Neural cell (in vitro differentiated cells): Measurements from ENCODE around the gene MRPL12. TPM values are rescaled to one million over a fixed set of nuclear protein-coding genes. Genes with fewer than 3 reads are reported as not detected.

Experiments
- H2AFZ ChIP-seq: fragments of 200-600, 300-800 bp; sonication (generic), shearing (Covaris generic); 2 replicates; pipeline ENCODE4 v1.6.0; 2014; ENCODE audit warnings: low read depth, mild to moderate bottlenecking, antibody characterized with exemption, low read length, moderate library complexity
- H3F3A ChIP-seq: fragments of 200-600 bp; shearing (Covaris generic); 2 replicates; pipeline ENCODE4 v1.6.1; 2016; ENCODE audit warnings: mild to moderate bottlenecking, moderate library complexity, mixed read lengths, antibody characterized with exemption, low read length; ENCODE audit not compliant: insufficient read depth, poor library complexity, severe bottlenecking
- H3K27ac ChIP-seq: fragments of 200-600, 300-800 bp; sonication (generic), shearing (Covaris generic); 2 replicates; pipeline ENCODE4 v1.5.1; 2014; ENCODE audit warnings: mild to moderate bottlenecking, low read length, moderate library complexity
- H3K27me3 ChIP-seq: fragments of 300-800, 200-600 bp; sonication (generic), shearing (Covaris generic); 2 replicates; pipeline ENCODE4 v1.6.0; 2014; ENCODE audit warnings: mild to moderate bottlenecking, low read depth, low read length, moderate library complexity; ENCODE audit not compliant: insufficient read depth
- H3K36me3 ChIP-seq: fragments of 300-800, 200-600 bp; sonication (generic), shearing (Covaris generic); 2 replicates; pipeline ENCODE4 v1.5.1; 2014; ENCODE audit warnings: mild to moderate bottlenecking, antibody characterized with exemption, low read length, moderate library complexity; ENCODE audit not compliant: insufficient read depth
- H3K4me2 ChIP-seq: fragments of 300-800, 200-600 bp; sonication (generic), shearing (Covaris generic); 2 replicates; pipeline ENCODE4 v1.6.0; 2014; ENCODE audit warnings: mild to moderate bottlenecking, low read length
- H3K4me3 ChIP-seq: fragments of 300-800, 200-600 bp; sonication (generic), shearing (Covaris generic); 2 replicates; pipeline ENCODE4 v1.5.1; 2014; ENCODE audit warnings: mild to moderate bottlenecking, low read length, moderate library complexity
- H3K79me2 ChIP-seq: fragments of 200-600 bp; shearing (Covaris generic); replicated peaks from 2 replicates; pipeline ENCODE4 v1.6.0; 2014; ENCODE audit warnings: mild to moderate bottlenecking, low read length, moderate library complexity; ENCODE audit not compliant: insufficient read depth
- H3K9ac ChIP-seq: fragments of 300-800, 200-600 bp; sonication (generic), shearing (Covaris generic); 2 replicates; pipeline ENCODE4 v1.6.1; 2016; ENCODE audit warnings: mild to moderate bottlenecking, low read length, mixed read lengths
- H3K9me2 ChIP-seq: fragments of 200-600 bp; shearing (Covaris generic); 2 replicates; pipeline ENCODE4 v1.6.1; 2016; ENCODE audit warnings: mild to moderate bottlenecking, low read length, mixed read lengths; ENCODE audit not compliant: insufficient read depth
- H3K9me3 ChIP-seq: fragments of 200-600, 300-800 bp; sonication (generic), shearing (Covaris generic); 2 replicates; pipeline ENCODE4 v1.6.1; 2016; ENCODE audit warnings: mild to moderate bottlenecking, mixed run types, low read length, moderate library complexity, mixed read lengths
- H4K20me1 ChIP-seq: fragments of 200-600 bp; shearing (Covaris generic); 2 replicates; pipeline ENCODE4 v1.6.1; 2016; ENCODE audit warnings: mild to moderate bottlenecking, mixed run types; ENCODE audit not compliant: insufficient read depth
- EZH2 ChIP-seq: fragments of 200-600, 300-800 bp; shearing (Covaris generic), sonication (generic); IDR thresholded peaks from 2 replicates; pipeline ENCODE4 v1.6.1; 2014; ENCODE audit warnings: antibody characterized with exemption, low read length, borderline replicate concordance, mild to moderate bottlenecking; ENCODE audit not compliant: insufficient read depth, poor library complexity, severe bottlenecking
- MXI1 ChIP-seq: fragments of 450-650 bp; conservative IDR thresholded peaks from 2 replicates; pipeline ENCODE4 v1.6.1; 2014; ENCODE audit warnings: antibody characterized with exemption, mild to moderate bottlenecking; ENCODE audit not compliant: poor library complexity, severe bottlenecking
- POLR2AphosphoS5 ChIP-seq: IDR thresholded peaks from 2 replicates; pipeline ENCODE4 v1.6.1; 2012
- RAD21 ChIP-seq: fragments of 450-650 bp; conservative IDR thresholded peaks from 2 replicates; pipeline ENCODE4 v1.6.1; 2014; ENCODE audit warnings: antibody characterized with exemption, mild to moderate bottlenecking, moderate library complexity
- SMC3 ChIP-seq: fragments of 450-650 bp; conservative IDR thresholded peaks from 2 replicates; pipeline ENCODE4 v1.6.1; 2014; ENCODE audit warnings: antibody characterized with exemption, mild to moderate bottlenecking, moderate library complexity; ENCODE audit not compliant: poor library complexity
- TAF1 ChIP-seq: IDR thresholded peaks from 2 replicates; pipeline ENCODE4 v1.6.1; 2012; ENCODE audit warnings: low read depth
- polyA plus RNA-seq: library from polyadenylated mRNA; depleted of rRNA; stranded (reverse); fragments of >200 nt; gene quantifications from 2 replicates; pipeline ENCODE4 v1.2.3, GENCODE V29; 2014
- TF ChIP-seq, protein P1 (sequence below): fragments of 450-650 bp; IDR thresholded peaks from 2 replicates; pipeline ENCODE4 v1.5.1; 2014; ENCODE audit warnings: antibody characterized with exemption, mild to moderate bottlenecking, moderate library complexity; ENCODE audit not compliant: poor library complexity, severe bottlenecking
- TF ChIP-seq, protein P2 (sequence below): IDR thresholded peaks from 2 replicates; pipeline ENCODE4 v1.6.1; 2012; ENCODE audit warnings: borderline replicate concordance

Gene MRPL12
- polyA plus RNA-seq, 1 donor from 2014 or later = 10.4 TPM

DNA sequence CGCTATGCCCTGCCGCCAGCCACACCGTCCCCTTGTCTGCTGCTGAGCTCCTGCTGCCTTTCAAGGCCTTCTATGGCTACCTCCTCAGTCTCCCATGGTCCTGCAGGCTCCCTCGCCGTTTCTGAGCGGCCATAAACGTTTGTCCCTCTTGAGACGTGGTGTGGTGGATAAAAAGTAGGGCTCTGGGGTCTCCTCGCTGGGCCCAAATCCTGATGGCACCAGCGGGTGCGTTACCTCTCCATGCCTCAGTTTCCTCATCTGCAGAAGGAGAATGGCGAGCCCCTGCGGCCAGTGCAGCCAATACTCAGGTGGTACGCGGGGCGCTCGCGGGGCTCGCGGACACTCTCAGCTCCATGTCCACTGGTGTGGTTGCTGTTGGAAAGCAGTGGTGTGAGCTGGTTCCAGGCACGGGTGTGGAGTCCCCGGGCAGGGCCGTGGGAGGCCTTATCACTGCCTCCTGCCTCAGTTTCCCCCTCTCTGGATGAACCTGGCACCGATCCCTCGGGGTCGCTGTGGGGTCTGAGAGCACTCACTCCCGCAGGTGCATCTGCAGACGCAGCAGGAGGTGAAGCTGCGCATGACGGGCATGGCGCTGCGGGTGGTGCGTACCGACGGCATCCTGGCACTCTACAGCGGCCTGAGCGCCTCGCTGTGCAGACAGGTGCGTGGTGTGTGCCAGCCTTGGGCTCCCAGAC is 11.4 kb downstream of the MRPL12 start:
- H4K20me1 ChIP-seq = no peaks in the 10 kb centered on the region
- no peak overlapping the region for H3K9ac ChIP-seq
- H3K9me3 ChIP-seq = no peaks in the 10 kb centered on the region
- H3K4me2 ChIP-seq = no peak overlapping the region
- H2AFZ ChIP-seq = no peak overlapping the region
- H3K9me2 ChIP-seq = no peaks in the 10 kb centered on the region
- H3K27ac ChIP-seq = no peak overlapping the region
- peaks cover 8% of the 10 kb centered on the region for H3K27me3 ChIP-seq
- TF ChIP-seq EZH2 (no peak), TAF1 (no peak), RAD21 (no peak), SMC3 (no peak), MXI1 (no peak), POLR2AphosphoS5 (no peak)
- TF ChIP-seq, protein P1, sequence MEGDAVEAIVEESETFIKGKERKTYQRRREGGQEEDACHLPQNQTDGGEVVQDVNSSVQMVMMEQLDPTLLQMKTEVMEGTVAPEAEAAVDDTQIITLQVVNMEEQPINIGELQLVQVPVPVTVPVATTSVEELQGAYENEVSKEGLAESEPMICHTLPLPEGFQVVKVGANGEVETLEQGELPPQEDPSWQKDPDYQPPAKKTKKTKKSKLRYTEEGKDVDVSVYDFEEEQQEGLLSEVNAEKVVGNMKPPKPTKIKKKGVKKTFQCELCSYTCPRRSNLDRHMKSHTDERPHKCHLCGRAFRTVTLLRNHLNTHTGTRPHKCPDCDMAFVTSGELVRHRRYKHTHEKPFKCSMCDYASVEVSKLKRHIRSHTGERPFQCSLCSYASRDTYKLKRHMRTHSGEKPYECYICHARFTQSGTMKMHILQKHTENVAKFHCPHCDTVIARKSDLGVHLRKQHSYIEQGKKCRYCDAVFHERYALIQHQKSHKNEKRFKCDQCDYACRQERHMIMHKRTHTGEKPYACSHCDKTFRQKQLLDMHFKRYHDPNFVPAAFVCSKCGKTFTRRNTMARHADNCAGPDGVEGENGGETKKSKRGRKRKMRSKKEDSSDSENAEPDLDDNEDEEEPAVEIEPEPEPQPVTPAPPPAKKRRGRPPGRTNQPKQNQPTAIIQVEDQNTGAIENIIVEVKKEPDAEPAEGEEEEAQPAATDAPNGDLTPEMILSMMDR = no peak
- H3K4me3 ChIP-seq = no peak overlapping the region
- H3F3A ChIP-seq = no peaks in the 10 kb centered on the region
- no peaks in the 10 kb centered on the region for H3K79me2 ChIP-seq
- H3K36me3 ChIP-seq = no peaks in the 10 kb centered on the region

DNA sequence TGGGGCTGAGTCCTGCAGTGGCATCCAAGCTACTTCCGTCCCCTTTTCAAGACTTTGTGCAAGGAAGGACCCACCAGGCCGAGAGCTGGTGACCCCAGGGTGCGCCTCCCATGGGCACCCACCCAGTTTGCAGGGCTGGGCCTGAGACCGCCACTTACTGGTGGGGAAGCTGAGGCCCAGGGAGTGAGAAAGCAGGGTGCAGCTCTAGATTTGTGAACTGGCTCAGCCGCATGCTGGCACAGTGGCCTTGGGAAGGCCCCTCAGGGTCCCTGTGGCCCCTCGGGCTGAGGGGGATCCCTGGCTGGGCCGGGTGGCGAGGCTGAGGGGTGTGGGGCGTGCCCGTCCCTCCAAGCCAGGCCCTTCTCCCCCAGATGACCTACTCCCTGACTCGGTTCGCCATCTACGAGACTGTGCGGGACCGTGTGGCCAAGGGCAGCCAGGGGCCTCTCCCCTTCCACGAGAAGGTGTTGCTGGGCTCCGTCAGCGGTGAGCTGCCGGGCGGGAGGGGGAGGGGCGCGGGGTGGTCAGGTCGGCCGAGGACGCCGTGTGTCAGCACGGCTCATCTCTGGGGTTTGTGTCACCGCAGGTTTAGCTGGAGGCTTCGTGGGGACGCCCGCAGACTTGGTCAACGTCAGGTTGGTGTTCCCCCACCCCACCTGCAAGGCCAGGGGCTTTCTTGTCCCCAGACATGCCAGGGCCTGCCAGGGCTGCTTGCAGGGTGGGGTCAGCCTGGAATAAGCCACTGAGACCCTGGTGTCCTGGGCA is 12.1 kb downstream of the MRPL12 start:
- Histone ChIP-seq H4K20me1 (no peaks in the 10 kb centered on the region), H3K79me2 (no peaks in the 10 kb centered on the region), H3K36me3 (no peaks in the 10 kb centered on the region), H3K9me2 (no peaks in the 10 kb centered on the region), H3K9ac (no peak overlapping the region), H3F3A (no peaks in the 10 kb centered on the region), H3K27ac (no peak overlapping the region), H3K9me3 (no peaks in the 10 kb centered on the region), H3K4me3 (no peak overlapping the region), H3K27me3 (peaks cover 8% of the 10 kb centered on the region), H3K4me2 (no peak overlapping the region), H2AFZ (no peak overlapping the region)
- no peak for TF ChIP-seq POLR2AphosphoS5

DNA sequence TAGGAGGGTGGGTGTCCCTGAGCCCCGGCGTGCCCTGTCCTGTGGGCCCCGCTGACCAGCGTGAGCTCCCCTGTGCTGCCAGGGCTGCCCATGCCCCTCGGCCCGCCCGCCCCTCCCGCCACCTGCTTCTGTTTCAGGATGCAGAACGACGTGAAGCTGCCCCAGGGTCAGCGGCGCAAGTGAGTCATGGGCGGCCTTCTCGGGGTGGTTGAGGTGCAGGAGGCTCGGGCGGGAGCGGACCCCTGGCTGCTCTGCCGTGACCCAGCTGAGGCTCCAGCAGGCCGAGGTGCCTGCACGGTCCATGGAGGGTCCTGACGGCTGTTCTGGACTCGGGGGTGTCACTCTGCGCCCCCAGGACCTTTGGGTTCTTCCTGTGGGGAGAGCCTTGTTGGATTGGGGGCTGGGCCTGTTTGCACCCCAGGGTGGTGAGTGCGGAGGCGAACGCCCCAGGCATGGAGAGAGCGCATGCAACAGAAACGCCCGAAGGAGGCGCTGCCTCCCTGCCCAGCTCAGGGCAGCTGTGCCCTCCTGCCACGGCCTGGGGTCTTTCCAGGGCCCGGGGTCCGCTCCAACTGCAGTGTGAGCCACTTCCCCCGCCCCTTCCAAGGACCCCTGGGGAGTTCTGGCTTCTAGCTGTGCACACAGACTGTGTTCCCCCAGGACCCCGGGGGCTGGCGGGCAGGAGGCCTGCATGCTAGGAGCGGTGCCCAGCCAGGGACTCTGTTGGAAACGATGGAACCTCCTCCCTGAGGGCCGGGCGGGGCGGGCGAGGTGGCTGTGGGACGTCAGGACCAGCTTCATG is 12.9 kb downstream of the MRPL12 start:
- Histone ChIP-seq H3K9ac (no peak overlapping the region), H3K79me2 (no peaks in the 10 kb centered on the region), H3K9me3 (no peaks in the 10 kb centered on the region), H4K20me1 (no peaks in the 10 kb centered on the region), H2AFZ (no peak overlapping the region), H3K4me2 (no peak overlapping the region), H3K27ac (no peak overlapping the region), H3F3A (no peaks in the 10 kb centered on the region), H3K27me3 (peaks cover 3% of the 10 kb centered on the region), H3K4me3 (no peak overlapping the region), H3K9me2 (no peaks in the 10 kb centered on the region), H3K36me3 (no peaks in the 10 kb centered on the region)
- TF ChIP-seq SMC3 (no peak), RAD21 (no peak), MXI1 (no peak), EZH2 (no peak), POLR2AphosphoS5 (no peak), TAF1 (no peak)
- TF ChIP-seq, protein P2, sequence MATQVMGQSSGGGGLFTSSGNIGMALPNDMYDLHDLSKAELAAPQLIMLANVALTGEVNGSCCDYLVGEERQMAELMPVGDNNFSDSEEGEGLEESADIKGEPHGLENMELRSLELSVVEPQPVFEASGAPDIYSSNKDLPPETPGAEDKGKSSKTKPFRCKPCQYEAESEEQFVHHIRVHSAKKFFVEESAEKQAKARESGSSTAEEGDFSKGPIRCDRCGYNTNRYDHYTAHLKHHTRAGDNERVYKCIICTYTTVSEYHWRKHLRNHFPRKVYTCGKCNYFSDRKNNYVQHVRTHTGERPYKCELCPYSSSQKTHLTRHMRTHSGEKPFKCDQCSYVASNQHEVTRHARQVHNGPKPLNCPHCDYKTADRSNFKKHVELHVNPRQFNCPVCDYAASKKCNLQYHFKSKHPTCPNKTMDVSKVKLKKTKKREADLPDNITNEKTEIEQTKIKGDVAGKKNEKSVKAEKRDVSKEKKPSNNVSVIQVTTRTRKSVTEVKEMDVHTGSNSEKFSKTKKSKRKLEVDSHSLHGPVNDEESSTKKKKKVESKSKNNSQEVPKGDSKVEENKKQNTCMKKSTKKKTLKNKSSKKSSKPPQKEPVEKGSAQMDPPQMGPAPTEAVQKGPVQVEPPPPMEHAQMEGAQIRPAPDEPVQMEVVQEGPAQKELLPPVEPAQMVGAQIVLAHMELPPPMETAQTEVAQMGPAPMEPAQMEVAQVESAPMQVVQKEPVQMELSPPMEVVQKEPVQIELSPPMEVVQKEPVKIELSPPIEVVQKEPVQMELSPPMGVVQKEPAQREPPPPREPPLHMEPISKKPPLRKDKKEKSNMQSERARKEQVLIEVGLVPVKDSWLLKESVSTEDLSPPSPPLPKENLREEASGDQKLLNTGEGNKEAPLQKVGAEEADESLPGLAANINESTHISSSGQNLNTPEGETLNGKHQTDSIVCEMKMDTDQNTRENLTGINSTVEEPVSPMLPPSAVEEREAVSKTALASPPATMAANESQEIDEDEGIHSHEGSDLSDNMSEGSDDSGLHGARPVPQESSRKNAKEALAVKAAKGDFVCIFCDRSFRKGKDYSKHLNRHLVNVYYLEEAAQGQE = no peak
- TF ChIP-seq, protein P1 = no peak
